SK-N-SH (cell line): ENCODE data around the gene CRIM1.

Experiments used
- ELF1 ChIP-seq: IDR thresholded peaks from 2 replicates; pipeline ENCODE4 v1.4.0; 2012
- EP300 ChIP-seq, 2 experiments: IDR thresholded peaks; 2 replicates each; pipeline versions ENCODE4 v1.4.0 to v1.6.1; 2012; ENCODE audit warnings: borderline replicate concordance in 1 of 2, low read depth in 1 of 2, low read length in 1 of 2
- FOXJ3 ChIP-seq: sonication (generic); formaldehyde crosslinking; IDR thresholded peaks from 2 replicates; pipeline ENCODE4 v1.5.1; 2020; ENCODE audit warnings: mild to moderate bottlenecking, missing genetic modification reagents
- MXI1 ChIP-seq: IDR thresholded peaks from 2 replicates; pipeline ENCODE4 v1.6.1; 2012; ENCODE audit warnings: mild to moderate bottlenecking, low read depth, low read length, improper control_type of control experiment
- RXRA ChIP-seq: IDR thresholded peaks from 2 replicates; pipeline ENCODE4 v1.4.0; 2012; ENCODE audit warnings: low read depth, mild to moderate bottlenecking, borderline replicate concordance
- TAF1 ChIP-seq: IDR thresholded peaks from 2 replicates; pipeline ENCODE4 v1.6.1; 2012; ENCODE audit warnings: low read depth, mild to moderate bottlenecking, low read length, moderate library complexity, borderline replicate concordance
- YY1 ChIP-seq: IDR thresholded peaks from 2 replicates; pipeline ENCODE4 v1.4.0; 2012; ENCODE audit warnings: low read depth, mild to moderate bottlenecking
- TF ChIP-seq, protein P1 (sequence below): fragments of 200-600 bp; sonication (generic); IDR thresholded peaks from 2 replicates; pipeline ENCODE4 v1.6.1; 2017; ENCODE audit warnings: antibody characterized with exemption, mild to moderate bottlenecking, moderate library complexity
- TF ChIP-seq, protein P2 (sequence below): IDR thresholded peaks from 2 replicates; pipeline ENCODE4 v1.4.0; 2012; ENCODE audit warnings: low read depth

DNA sequence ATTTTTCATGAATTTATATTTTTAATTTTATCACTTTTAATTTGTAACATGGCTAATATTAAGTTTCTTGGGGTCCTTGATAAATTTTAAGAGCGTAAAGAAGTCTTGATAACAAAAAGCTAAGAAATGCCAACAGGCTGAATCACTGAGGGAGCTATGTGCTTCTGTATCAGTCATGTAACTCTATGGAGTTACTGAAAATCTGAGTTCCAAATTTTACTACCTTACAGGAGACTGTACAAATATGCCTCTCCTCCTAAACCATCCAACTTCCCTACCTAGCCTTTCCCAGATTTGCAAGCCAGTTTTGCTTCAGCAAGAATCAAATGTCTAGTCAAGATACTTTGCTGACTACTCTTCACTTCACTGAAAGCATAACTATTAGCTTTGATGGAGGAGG lies 206.7 kb downstream of the CRIM1 start:
- TF ChIP-seq, protein P1, sequence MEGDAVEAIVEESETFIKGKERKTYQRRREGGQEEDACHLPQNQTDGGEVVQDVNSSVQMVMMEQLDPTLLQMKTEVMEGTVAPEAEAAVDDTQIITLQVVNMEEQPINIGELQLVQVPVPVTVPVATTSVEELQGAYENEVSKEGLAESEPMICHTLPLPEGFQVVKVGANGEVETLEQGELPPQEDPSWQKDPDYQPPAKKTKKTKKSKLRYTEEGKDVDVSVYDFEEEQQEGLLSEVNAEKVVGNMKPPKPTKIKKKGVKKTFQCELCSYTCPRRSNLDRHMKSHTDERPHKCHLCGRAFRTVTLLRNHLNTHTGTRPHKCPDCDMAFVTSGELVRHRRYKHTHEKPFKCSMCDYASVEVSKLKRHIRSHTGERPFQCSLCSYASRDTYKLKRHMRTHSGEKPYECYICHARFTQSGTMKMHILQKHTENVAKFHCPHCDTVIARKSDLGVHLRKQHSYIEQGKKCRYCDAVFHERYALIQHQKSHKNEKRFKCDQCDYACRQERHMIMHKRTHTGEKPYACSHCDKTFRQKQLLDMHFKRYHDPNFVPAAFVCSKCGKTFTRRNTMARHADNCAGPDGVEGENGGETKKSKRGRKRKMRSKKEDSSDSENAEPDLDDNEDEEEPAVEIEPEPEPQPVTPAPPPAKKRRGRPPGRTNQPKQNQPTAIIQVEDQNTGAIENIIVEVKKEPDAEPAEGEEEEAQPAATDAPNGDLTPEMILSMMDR: no peak
- TF ChIP-seq RXRA: no peak
- TF ChIP-seq TAF1: no peak
- no peak for TF ChIP-seq EP300 (IDR thresholded peaks at IDR 0.05; ENCODE audit: borderline replicate concordance in 1 of 2, low read depth in 1 of 2, low read length in 1 of 2)
- TF ChIP-seq FOXJ3 (CRISPR knock-in tag): no peak
- TF ChIP-seq, protein P2, sequence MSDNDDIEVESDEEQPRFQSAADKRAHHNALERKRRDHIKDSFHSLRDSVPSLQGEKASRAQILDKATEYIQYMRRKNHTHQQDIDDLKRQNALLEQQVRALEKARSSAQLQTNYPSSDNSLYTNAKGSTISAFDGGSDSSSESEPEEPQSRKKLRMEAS: no peak
- no peak for TF ChIP-seq ELF1
- no peak for TF ChIP-seq YY1
- no peak for TF ChIP-seq MXI1
